ENCODE data around the gene STK36.

Gene STK36

GRCh38 chr2:218703341-218703740 lies 31.5 kb downstream of the STK36 start:
- Histone ChIP-seq H3K36me3 (no peaks in the 10 kb centered on the region), H3K4me3 (ENCODE audit: low read depth in 1 of 2, low read length in 1 of 2) (no peak overlapping the region), H3K27me3 (peaks cover 5% of the 10 kb centered on the region), H3K4me1 (ENCODE audit: control insufficient read depth in 1 of 2, insufficient read depth in 1 of 2, low read depth in 1 of 2, low read length in 1 of 2) (no peaks in the 10 kb centered on the region), H3K9me3 (no peaks in the 10 kb centered on the region), H3K27ac (no peak overlapping the region)
- no peak for TF ChIP-seq CTCF (IDR thresholded peaks at IDR 0.05)

DNA sequence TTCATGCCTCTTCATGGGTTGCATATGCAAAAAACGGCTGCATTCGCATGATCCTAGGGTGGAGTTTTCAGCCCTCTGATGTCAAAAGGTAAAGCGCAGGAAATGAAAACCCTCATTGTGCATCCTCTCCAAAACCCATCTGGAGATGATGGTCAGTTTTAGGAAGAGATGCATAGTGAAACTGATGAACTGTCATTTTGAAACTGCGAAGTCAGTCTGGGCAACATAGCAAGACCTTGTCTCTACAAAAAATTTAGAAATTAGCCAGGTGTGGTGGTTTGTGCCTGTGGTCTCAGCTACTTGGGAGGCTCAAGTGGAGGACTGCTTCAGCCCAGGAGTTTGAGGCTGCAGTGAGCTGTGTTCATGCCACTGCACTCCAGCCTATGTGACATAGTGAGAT lies 36.2 kb downstream of the STK36 start:
- H3K9me3 ChIP-seq, result no peaks in the 10 kb centered on the region
- TF ChIP-seq CTCF (IDR thresholded peaks at IDR 0.05), result no peak
- no peak overlapping the region for H3K4me3 ChIP-seq (ENCODE audit: low read depth in 1 of 2, low read length in 1 of 2)
- H3K27me3 ChIP-seq, result peaks cover 5% of the 10 kb centered on the region
- H3K4me1 ChIP-seq (ENCODE audit: control insufficient read depth in 1 of 2, insufficient read depth in 1 of 2, low read depth in 1 of 2, low read length in 1 of 2), result peaks cover 11 to 15% of the 10 kb centered on the region in 2 experiments
- H3K27ac ChIP-seq, result no peak overlapping the region
- H3K36me3 ChIP-seq, result no peaks in the 10 kb centered on the region

DNA sequence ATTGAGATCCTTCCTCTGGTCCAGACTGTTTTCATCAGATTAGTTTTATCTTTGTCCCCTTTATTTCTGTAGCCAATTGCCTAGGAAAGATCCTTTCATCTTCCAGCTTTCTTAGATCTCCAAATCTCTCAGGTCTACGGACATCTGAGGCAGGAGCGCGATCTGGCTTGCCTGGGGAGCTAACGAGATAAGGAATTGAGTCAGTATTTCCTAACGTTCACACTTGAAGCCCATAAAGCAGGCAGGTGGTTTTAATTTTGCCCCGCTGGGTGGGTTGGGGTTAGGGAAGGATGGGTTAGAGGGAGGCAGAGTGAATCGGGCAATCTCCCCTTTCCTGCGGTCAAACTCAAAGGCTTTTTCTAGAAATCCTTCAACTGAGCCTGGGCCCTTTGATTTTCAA lies 38.0 kb downstream of the STK36 start:
- Histone ChIP-seq H3K27ac (no peak overlapping the region), H3K9me3 (no peaks in the 10 kb centered on the region), H3K36me3 (no peaks in the 10 kb centered on the region), H3K4me1 (ENCODE audit: control insufficient read depth in 1 of 2, insufficient read depth in 1 of 2, low read depth in 1 of 2, low read length in 1 of 2) (peaks cover 15% of the 10 kb centered on the region in 2 experiments), H3K27me3 (peaks cover 5% of the 10 kb centered on the region), H3K4me3 (ENCODE audit: low read depth in 1 of 2, low read length in 1 of 2) (peak overlapping the region in 1 of 2 experiments; percentile 75)
- no peak for TF ChIP-seq CTCF (IDR thresholded peaks at IDR 0.05)

- Histone ChIP-seq H3K4me1 (ENCODE audit: control insufficient read depth in 1 of 2, insufficient read depth in 1 of 2, low read depth in 1 of 2, low read length in 1 of 2) (peaks cover 15 to 16% of the 10 kb centered on the region in 2 experiments), H3K9me3 (no peaks in the 10 kb centered on the region), H3K27me3 (peaks cover 5% of the 10 kb centered on the region), H3K36me3 (no peaks in the 10 kb centered on the region), H3K4me3 (ENCODE audit: low read depth in 1 of 2, low read length in 1 of 2) (peak overlapping the region; percentile 75 to 86), H3K27ac (peak overlapping the region; percentile 85)
- TF ChIP-seq CTCF (IDR thresholded peaks at IDR 0.05), result no peak
These were observed 38.4 kb downstream of the STK36 start for GRCh38 chr2:218710334-218710686.

DNA sequence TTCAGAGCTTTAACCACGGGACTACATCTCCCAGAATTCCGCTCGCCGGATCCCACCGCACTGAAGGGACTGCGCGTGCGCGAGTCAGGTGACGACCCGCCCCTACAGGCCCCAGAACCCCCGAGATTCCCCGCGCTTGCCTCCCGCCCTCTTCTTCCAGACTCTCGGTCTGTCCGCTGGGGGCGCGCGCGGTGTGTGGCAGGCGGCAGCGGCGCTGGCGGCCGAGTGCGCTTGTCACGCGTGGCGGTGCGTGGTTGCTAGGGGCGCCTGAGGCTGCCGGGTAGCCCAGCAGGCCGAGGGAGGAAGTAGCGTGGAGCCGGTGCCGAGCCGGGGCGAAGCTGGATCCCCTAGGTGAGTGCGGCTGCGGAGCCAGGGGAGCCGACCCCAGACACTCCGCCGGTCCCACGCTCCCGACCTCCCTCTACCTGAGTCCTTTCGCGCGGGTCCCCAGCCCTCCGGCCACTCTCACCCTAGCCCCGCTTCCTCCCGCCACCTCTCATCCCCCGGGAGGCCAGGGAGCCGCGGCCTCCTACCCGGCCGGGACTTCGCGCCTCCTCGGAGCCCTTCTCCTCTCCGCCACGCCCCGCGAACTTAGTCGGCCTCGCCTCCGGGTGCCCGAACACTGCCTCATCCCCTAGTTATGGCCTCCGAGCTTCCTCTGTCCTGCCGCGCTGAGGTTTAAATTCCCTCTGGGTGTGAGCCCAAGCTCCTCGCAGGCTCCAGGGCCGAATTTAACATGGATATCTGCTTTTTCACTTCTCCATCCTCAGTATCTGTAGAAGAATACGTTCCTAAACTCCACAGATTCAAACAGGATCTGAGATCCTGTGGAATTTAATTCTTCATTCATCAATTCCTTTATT lies 39.0 kb downstream of the STK36 start, which contains the start of gene TTLL4:
Gene TTLL4 (plus strand): TSS at position 149 of the 863 bp plus-strand sequence. CDS start 26,842 bp downstream, outside the sequence.
- peak within 1 kb of the TSS; percentile 75 to 86 for H3K4me3 ChIP-seq (ENCODE audit: low read depth in 1 of 2, low read length in 1 of 2)
- H3K36me3 ChIP-seq, result no peaks in the 10 kb centered on the region
- no peaks in the 10 kb centered on the region for H3K9me3 ChIP-seq
- peak; percentile 96 for TF ChIP-seq CTCF (IDR thresholded peaks at IDR 0.05)
- peaks cover 15 to 18% of the 10 kb centered on the region in 2 experiments for H3K4me1 ChIP-seq (ENCODE audit: control insufficient read depth in 1 of 2, insufficient read depth in 1 of 2, low read depth in 1 of 2, low read length in 1 of 2)
- peaks cover 4% of the 10 kb centered on the region for H3K27me3 ChIP-seq
- H3K27ac ChIP-seq, result peak within 1 kb of the TSS; percentile 85

Data from neutrophil (primary cell).